B cell (primary cell): Measurements from ENCODE around the gene ZNF722. TPM values are rescaled to one million over a fixed set of nuclear protein-coding genes. Genes with fewer than 3 reads are reported as not detected.

Source experiments
- polyA plus RNA-seq: library from polyadenylated mRNA; depleted of rRNA; stranded (reverse); fragments of >200 nt; gene quantifications from 2 replicates; pipeline ENCODE4 v1.2.3, GENCODE V29; 2012
- small RNA-seq: library from RNA; depleted of rRNA; stranded (forward); fragments of <200 nt; gene quantifications from one replicate; pipeline ENCODE3, GENCODE V24; 2012; ENCODE audit warnings: low replicate concordance, low read depth; ENCODE audit not compliant: insufficient read length
- total RNA-seq, 2 donors: library from RNA; stranded (reverse); fragments of 120-200 nt in 1 of 2; gene quantifications; 1 replicate in 1 of 2; 2 replicates in 1 of 2; pipeline versions ENCODE4 v1.2.3 to v1.2.4, GENCODE V29; 2013 to 2022

ZNF722 gene
- total and polyA plus RNA-seq, 2 donors (not counting 1 experiment from before 2014, with no cell fraction given) = not detected

Small RNA genes within 50 kb of the gene (small RNA-seq; reads per million reads assigned to genes)
- gene AC092634.1 (not detected), gene AC092634.7 (not detected), gene VN1R36P (not detected)

Other genes starting within 250 kb of the ZNF722 start
- gene ZNF727, start 46.6 kb downstream of the ZNF722 start, total RNA-seq = 0.83 and 1.2 TPM in 2 replicates
- 0.19 and 0.55 TPM in 2 replicates for gene ZNF727, start 46.6 kb downstream of the ZNF722 start, polyA plus RNA-seq
- not detected in 2 replicates for gene ZNF735, start 208.4 kb downstream of the ZNF722 start, total RNA-seq
- gene ZNF735, start 208.4 kb downstream of the ZNF722 start, polyA plus RNA-seq = not detected in 2 replicates
- not detected in 2 replicates for gene ZNF679, start 229.6 kb downstream of the ZNF722 start, total RNA-seq
- gene ZNF679, start 229.6 kb downstream of the ZNF722 start, polyA plus RNA-seq = not detected in 2 replicates